SW 1271 (cell line): ENCODE results near the gene MMAA.
"Not testable (repeated sequence)": the region's sequence is repeated elsewhere in the genome, so short reads cannot be mapped to it uniquely, and the experiment has no call there.

ENCODE experiments used
- DNase-seq, 2 experiments: peaks; one replicate each; lab custom pipeline; 2025; lab: John Stamatoyannopoulos, UW

Gene MMAA

DNA sequence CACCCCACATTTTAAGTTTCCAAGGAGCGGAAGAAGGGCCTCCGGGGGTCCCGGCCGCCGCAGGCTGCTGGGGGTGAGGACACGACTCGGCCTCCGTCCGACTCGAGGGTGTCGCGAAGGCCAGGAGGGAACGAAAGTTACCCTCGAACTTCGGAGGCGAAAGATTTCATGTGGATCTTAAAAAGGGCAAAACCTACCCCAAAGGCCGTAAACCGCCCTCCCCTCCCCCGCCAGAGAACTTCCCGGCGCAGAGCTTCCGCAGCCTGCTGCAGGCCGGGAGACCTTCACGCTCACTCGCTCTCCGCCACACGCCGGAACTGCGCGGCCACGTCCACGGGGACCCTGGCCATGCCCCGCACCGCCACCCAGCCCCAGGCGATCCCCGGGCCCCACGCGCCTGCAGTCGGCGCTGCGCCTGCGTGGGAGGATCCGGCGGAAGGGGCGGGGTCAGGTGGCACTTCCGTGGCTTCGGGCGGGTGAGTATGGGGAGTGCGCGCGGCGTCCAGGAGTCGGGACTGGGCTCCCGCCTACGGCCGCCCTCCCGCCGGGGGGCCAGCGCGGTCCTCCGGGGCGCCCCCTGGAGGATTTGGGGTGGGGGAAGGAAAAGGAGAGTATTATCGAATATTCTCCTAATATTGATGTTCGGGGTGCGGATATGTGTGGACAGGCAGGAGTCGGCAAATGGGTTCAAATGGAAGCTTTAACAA is at the start of gene MMAA:
Gene MMAA (plus strand): TSS at position 454 of the 707 bp plus-strand sequence. CDS start 19,755 bp downstream, outside the sequence.
- DNase-seq = peak; percentile 44 to 75

DNA sequence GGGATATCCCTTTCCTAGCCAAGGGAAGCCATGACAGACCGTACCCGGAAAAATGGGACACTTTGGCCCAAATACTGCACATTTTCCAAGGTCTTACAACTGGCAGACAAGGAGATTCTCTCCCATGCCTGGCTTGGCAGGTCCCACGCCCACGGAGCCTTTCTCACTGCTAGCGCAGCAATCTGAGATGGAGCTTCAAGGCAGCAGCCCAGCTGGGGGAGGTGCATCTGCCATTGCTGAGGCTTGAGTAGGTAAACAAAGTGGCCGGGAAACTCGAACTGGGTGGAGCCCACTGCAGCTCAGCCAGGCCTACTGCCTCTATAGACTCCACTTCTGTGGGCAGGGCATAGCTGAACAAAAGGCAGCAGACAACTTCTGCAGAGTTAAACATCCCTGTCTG is 44.6 kb upstream of the MMAA start:
- DNase-seq = not testable (repeated sequence)

DNA sequence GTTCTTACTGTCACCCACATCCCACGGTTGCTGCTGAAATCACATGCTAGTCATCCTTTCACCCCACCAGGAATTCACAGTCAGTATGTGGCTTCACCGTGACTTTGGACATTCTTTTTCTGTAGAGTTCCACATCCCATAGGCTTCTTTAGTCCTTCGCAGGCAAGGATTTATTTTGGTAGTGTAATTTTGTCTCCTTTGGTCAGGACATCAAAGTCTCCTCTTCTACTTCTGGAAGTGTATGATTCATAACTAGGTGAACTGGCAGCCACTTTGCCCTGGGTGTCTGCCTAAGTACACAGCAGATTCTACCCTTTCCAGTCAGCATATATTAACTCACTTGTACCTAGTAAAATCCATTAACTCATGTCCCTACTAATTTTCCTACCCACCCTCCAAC is 38.3 kb upstream of the MMAA start:
- DNase-seq = no peak

DNA sequence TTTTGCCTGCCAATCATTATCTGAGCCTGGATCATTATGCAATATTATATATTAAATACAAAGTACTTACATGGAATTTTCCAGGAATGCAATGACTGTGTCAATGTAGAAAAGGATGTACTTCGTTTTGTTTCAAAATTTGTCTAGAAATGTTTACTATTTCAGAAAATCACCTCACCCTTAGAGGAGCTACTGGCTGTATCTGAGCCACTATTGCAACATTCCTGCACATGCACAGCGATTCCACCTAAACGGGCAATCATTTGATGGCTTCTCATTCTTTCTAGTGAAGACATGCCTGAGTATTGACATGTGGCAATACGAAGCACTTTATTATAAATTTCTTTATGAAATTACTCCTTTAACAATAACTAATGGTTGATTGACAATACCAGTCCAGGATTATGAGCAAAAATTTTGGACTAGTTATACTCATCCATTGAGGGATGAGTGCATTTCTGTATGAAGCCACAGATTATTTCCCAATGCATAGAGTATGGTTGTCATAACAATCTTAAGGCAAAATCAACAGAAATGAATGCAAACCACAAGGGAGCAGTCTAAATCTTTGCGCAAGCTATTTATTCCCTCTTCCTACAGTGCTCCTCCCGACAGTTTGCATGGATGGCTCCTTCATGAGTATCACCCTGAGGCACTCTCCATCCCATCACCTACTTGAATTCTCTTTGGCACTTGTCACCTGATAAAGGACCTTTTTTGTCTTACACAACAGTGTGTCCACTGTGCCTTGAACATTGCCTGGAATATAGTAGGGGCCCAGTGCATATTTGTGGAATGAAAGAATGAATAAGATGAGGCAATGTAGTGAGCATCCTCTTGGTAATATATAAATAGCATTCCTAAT is 35.8 kb upstream of the MMAA start:
- DNase-seq = no peak

DNA sequence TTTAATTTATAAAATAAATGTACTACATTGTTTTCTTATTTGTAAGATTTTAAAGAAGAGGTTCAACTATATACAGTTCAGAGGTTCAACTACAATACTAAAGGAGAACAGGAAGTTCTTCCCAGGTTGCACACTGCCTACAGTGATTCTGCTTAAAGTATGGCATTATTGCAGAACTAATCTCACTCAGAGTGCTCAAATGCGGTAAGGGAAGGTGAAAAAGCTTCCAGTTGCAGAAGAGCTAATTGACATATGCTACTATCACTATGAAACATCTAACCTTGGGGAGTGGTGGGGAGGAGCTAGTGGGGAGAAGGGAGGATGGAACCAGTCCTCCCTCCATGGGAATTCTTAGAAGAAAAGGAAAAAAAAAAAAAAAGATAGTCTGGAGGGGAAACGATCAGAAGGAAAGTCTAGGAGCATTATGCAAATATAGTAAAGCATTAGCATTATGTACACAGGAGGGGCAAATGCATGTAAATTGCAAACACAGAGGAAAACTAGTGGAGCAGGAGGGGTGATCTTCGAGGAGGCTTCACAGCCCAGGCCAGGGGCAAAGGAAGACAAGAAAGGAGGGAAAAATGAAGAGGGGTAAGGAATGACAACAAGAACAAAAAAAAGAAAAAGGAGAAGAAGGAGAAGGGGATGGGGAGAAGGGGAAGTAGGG is 32.0 kb upstream of the MMAA start:
- no peak for DNase-seq

DNA sequence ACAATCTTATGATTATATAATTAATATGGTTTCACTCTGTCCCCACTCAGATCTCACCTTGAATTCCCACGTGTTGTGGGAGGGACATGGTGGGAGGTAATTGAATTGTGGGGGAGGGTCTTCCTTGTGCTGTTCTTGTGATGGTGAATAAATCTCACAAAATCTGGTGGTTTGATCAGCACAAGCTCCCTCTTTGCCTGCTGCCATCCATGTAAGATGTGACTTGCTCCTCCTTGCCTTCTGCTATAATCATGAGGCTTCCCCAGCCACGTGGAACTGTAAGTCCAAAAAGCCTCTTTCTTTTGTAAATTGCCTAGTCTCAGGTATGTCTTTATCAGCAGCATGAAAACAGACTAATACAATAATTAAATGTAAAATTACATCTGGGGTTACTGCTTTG is 29.8 kb upstream of the MMAA start:
- DNase-seq = not testable (repeated sequence)

DNA sequence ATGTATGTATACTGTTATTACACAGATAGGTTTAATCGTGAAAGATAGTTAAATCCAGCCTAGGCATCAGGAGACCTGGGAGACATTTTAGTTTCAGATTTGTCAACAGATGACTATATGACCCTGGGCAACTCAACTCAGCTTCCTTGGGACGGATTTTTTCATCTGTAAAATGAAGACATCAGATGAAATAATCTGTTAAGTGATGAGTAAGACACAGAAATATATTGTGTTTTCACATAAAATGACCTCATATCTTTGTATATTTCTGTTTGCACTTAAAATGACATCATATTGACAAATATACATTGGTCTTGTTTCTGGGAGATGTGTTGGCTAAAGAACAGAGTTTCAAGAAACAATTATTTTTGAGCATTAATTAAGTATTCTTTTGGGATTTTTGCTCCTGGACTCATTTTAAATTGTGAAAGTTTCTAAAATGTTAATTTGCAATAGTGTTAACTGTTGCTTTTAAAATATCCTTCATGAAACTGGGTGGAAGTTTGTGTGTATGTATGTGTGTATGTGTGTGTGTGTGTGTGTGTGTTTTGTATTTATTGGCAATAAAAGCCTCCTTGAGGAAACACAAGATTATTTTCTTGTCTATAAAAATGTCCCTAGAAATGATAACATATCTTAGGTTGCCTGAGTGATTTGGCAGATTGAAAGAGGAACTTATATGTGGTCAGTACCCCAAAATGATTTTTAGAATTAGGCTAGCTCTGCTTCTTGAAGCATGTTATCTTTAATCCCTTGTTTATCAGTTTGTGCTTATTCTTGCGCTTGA is 29.1 kb upstream of the MMAA start:
- no peak for DNase-seq

DNA sequence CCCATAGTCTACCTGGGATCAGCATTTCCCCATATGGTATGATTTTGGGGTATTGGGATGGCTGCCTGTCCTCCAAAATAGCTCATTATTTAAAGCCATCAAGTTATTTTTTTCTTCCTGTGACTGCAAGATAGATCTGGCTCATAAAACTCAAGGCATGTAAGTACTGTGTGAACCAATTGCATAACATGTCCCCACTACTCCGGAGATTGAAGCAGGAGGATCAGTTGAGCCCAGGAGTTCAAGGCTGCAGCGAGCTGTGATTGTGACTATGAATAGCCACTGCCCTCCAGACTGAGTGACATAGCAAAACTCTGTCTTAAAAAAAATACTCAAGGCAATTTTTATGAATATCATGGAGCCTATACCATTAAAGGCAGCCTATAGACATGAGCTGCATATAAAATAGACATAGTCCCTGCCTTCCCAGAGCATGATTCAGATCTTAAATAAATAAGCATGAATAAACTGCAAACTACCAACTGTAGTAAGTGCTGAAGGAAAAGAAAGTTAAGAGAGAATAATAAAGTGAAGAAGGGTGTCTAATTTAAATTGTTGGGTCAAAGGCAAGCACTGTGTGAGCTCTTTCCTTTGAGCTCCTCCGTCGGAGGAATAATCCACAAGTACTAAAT is 16.9 kb upstream of the MMAA start:
- DNase-seq = no peak

DNA sequence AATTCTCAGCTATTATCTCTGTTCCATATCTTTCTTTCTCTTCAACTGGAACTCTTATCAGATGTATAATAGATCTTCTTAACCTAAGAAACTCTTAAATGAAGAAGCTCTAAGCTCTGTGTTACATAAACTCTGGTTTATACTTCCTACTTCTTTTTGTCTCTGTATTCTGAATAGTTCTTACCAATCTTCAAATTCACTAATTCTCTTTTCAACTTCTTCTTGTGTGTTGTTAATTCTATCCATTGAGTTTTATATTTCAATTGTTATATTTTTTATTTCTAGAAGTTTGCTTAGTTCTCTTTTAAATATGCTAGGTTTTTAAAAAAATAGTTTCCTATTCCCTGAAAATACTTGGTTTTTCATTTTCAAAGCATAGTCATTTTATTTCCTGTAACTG is 13.2 kb upstream of the MMAA start:
- no peak for DNase-seq

DNA sequence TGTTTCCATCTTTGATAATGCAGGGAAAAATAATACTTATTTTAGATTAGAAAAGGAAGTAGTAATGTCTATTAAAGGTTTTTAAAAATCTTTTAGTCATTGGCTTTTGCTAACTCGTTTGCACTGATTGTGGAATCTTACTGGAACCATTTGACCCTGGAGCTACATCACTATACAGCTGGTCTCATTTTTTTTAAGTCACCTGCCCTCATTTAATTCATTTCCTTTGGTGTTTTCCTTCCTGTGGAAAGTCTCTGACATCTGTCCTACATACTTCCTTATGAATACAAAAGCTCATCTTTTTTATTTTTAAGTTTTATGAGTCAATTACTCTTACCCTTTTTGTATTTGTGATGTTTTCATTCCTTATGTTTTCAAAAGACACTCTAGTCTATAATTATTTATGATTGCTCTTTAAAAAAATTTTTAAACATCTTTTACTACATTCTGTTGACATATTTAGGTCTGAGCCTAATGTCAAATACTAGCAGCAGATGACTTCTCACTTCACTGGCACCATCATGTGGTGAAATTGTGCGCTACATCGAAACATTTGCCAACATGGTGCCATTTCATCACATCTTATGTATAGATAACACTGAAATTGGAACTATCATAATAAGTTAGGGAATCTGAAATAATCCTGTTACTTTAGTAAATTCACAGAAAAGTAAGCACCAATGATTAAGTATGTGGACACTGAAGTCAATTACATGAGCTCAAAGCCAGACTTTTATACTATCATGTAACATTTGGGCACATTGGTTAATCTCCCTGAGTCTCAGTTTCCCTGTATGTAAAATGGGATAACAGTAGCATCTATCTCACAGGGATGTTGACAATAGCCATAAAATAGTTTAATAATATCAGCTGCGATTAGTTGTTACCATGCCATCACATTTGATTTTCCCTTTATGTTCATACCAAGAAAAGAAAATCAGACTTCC is 9.4 kb upstream of the MMAA start:
- DNase-seq = peak in 1 of 2 experiments; percentile 35

DNA sequence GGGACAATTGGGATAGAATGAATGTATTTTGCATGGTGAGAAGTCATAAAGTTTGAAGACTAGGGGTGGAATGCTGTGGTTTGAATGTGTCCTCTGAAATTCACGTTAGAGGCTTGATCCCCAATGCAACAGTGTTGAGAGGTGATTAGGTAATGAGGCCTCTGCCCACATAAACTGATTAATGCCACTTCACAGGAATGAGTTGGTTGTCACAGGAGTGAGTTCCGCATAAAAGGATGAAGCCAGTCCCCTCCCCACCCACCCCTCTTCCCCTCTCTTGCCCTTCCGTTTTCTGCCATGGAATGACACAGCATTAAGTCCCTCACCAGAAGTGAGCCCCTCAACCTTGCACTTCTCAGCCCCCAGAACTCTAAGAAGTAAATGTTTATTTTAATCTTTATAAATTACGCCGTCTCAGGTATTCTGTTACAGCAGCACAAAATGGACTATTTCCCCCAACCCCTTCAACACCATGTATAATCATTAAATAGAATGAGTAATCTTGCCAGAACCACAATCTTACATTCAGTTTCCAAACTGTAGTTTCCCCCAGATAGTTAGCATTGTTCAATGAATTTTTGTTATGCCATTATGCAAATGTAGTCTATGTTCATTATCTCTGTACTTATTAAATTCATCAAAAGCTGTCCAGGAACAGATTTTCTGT is 5.5 kb upstream of the MMAA start:
- no peak for DNase-seq

DNA sequence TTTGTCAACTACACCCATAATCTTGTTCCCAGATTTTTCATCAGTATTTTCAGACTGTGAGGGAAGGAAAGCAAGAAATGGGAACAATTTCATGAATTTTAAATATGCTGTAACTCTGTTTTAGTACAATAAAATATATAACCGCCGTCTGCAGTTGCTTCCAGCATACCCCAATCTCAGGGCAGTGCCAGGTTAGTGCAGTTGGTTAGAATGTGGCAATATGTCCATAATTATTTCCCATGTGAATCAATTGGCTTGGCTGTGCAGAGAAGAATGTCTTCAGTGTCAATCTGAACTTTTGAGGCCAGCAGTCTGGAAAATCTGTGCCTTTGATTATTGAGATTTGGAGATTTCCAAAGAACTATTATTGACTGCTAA is 5.0 kb upstream of the MMAA start:
- no peak for DNase-seq

DNA sequence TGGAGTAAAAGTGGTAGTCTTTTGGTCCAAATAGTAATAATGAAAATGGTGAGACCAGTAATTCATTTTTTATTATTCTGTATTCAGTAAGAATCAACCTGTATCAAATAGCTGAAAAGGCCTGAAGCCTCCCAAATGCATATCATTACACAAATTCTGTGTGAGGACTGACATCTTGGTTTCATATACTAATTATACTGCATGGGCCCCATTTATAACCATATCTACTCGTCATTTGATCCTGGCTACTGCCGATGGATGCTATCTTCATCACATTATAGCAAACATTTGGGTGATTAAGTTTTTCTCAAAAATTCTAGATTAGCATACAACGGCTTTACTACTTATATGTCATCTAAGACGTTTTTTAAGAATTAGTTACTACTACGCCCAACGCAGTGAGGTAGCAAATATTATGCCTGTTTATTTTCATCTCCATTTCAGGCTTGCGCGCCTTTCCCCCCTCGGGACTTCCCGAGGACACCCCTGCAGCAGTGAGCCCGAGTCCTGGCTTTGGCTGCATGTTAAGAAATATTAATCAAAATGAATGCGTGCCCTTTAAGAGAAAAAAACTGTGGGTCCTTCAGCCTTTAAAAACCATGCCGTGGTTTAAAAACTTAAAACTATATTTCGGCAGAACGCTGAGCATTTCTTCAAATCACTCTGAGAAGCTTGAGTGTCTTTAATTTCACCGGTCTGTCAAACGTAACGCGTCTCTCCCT is 814 bp upstream of the MMAA start:
- DNase-seq = peak in 1 of 2 experiments; percentile 26

DNA sequence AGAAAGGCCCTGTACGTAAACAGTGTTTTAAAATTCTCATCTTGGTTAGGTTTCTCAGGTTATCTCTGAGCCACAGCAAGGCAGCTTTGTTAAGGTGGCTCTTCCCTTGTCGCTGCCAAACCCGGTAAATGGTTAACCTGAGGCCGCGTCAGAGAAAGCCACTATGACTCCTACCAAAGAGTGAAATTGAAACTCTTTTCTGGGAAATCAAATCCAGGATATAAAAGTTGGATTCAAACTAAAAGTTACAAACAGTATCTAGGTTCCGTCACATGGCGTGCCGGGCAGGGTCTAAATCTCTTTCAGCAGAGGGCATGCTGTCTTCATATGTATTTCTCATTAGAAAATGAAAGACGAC is 433 bp downstream of the MMAA start:
- peak in 1 of 2 experiments; percentile 60 for DNase-seq

DNA sequence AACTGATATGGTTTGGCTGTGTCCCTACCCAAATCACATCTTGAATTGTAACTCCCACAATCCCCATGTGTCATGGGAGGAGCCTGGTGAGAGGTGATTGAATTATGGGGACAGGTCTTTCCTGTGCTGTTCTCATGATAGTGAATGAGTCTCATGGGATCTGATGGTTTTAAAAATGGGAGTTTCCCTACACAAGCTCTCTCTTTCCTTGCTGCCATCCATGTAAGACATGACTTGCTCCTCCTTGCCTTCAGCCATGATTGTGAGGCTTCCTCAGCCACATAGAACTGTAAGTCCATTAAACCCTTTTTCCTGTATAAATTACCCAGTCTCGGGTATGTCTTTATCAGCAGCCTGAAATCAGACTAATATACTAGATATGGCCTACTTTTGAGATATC is 2.9 kb downstream of the MMAA start:
- DNase-seq = not testable (repeated sequence)

DNA sequence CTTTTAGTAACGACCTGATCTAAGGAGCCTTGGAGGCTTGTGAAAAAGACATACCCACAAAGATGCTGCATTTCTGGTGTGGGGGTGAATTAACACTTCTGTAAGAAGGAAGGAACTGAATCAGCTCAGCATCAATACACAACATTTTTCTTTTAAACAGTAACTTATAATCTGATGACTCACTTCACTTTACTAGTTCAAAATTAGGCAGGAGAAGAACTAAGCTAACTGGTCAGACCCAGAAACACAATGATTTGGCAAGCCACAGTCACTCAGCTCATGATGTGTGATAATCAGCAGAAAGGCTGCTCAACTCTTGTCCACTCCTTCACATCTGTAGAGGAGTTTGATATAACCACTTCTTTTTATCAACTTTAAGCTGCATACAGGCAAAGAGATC is 4.6 kb downstream of the MMAA start:
- no peak for DNase-seq

DNA sequence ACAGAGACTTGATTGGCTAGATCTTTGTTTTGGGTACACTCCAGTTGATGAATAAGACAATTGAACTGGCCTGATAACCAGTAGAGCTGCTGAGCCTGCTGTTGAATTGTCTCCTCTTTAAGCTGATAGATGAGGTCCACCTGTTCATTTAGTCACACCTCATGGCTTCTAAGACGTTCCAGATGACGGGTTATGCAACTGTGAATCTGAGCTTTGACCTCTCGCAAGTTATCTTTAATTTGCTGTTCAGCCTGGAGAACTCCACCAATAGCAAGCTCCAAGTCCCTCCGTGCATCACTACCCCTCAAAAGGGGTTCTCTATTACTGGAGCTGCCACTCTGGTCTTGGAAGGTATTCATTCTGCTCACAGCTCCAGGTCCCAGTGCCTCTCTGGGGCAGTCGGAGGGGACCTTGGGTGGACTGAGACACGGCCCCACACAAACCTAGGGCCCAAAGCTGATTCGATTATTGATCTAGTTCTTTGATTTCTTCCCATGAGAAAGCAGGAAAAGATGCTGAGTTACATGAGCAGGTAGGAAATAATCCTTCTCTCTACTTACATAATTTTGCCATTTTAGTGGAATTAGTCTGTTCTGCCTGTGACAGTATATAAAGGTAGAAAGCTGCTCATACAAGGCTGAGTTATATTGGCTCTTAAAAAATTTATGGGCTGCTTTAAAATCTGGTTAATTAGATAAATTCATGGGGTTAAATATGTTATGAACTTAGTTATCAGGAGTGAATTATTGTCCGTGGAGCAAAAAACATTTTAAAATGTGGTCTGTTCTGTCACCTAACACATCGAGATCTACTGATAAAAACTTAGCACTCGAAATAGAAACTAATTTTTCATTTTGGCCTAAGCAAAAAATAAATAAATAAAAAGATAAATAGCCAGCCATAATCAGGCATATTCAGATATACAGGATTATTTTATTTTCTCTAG is 6.8 kb downstream of the MMAA start:
- DNase-seq = no peak

DNA sequence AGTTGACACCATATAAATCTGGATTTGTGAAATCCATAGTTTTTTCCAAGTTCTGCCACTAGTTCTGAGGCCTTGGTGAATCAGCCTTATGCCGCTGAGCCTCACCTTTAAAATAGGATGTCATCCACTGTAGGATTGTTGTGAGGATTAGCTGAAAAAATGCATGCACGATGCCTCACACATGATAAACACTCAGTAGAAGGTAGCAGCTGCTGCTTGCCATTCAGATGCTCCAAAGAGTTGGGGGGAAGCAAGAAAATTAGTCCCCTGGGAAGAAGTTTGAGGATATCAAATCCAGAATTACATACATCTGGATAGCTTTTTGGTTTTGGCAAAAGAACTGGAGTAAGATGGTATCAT is 7.4 kb downstream of the MMAA start:
- no peak for DNase-seq
